ENCODE results near the gene IQSEC1. TPM values are rescaled to one million over a fixed set of nuclear protein-coding genes. Genes with fewer than 3 reads are reported as not detected.
A peak's percentile ranks its signal among the peaks of the same experiment; 100 is the strongest.

The IQSEC1 gene
- total and polyA plus RNA-seq, 2 of the 8 experiments (the other 6 are each of a cell fraction or from before 2014, with no cell fraction given) = 6.8 to 28.8 TPM

GRCh38 chr3:13009132-13009945 lies 63.9 kb downstream of the IQSEC1 start:
- 93% methylated on average over 16 of the region's 16 CpGs; no CpG with 5 or more reads in 1 of the 2 experiments for WGBS, 2 experiments (ENCODE audit: extremely low coverage in 1 of 2, insufficient coverage in 1 of 2, insufficient read length in 1 of 2, insufficient replicate concordance in 2 of 2, low coverage in 1 of 2, low lambda C conversion rate in 2 of 2, missing lambda C conversion rate in 1 of 2)
- Histone ChIP-seq H3K14ac (ENCODE audit: insufficient read length) (no peak overlapping the region), H3K4me2 (ENCODE audit: insufficient read depth in 1 of 2, low read depth in 2 of 2, low read length in 2 of 2) (no peak overlapping the region), H2BK5ac (ENCODE audit: low read depth, low read length) (no peak overlapping the region), H3K23me2 (ENCODE audit: low read depth, low read length) (no peaks in the 10 kb centered on the region), H4K5ac (ENCODE audit: insufficient read length, low read depth, low read length) (no peak overlapping the region), H4K91ac (replicated peaks; ENCODE audit: insufficient read length, low read length) (no peak overlapping the region), H4K20me1 (replicated peaks in 1 of 2; ENCODE audit: control insufficient read depth in 1 of 2, insufficient read depth in 2 of 2, low read length in 2 of 2) (no peaks in the 10 kb centered on the region), H3K9me3 (ENCODE audit: insufficient read depth in 2 of 2, low read depth in 1 of 2, low read length in 1 of 2) (no peaks in the 10 kb centered on the region), H4K8ac (ENCODE audit: extremely low read depth, insufficient read depth, low read length) (no peak overlapping the region), H3K27me3 (replicated peaks in 1 of 4; ENCODE audit: control insufficient read depth in 3 of 4, extremely low read depth in 1 of 4, insufficient read depth in 3 of 4, low read length in 3 of 4) (peaks cover 0 to 3% (median 0%) of the 10 kb centered on the region in 4 experiments; a peak in 1 of 7 replicates), H3K79me1 (ENCODE audit: low read depth, low read length) (no peaks in the 10 kb centered on the region), H3K18ac (ENCODE audit: extremely low read depth, low read length) (no peak overlapping the region), H3K23ac (ENCODE audit: insufficient read length) (no peak overlapping the region), H3K4me1 (replicated peaks in 1 of 4; ENCODE audit: control insufficient read depth in 3 of 4, insufficient read depth in 4 of 4, low read length in 3 of 4) (peaks cover 5 to 10% (median 6%) of the 10 kb centered on the region in 4 experiments), H3K79me2 (ENCODE audit: control insufficient read depth in 1 of 2, insufficient read depth in 2 of 2, low read length in 2 of 2) (no peaks in the 10 kb centered on the region), H3K9ac (replicated peaks in 1 of 4; ENCODE audit: extremely low read depth in 1 of 4, low read depth in 3 of 4, low read length in 3 of 4) (no peak overlapping the region), H3K4me3 (ENCODE audit: extremely low read depth in 1 of 4, insufficient read depth in 2 of 4, low read depth in 3 of 4, low read length in 4 of 4) (no peak overlapping the region), H3K36me3 (ENCODE audit: control insufficient read depth in 2 of 4, insufficient read depth in 4 of 4, low read length in 3 of 4) (no peaks in the 10 kb centered on the region), H3K27ac (ENCODE audit: low read depth, low read length) (no peak overlapping the region), H2BK12ac (ENCODE audit: low read depth, low read length) (no peak overlapping the region; the same call in 1 of the 2 replicates), H2AK5ac (ENCODE audit: low read depth, low read length) (no peak overlapping the region), H3K4ac (replicated peaks; ENCODE audit: insufficient read length, low read depth, low read length) (no peak overlapping the region), H2BK20ac (ENCODE audit: low read length) (no peak overlapping the region), H2BK120ac (replicated peaks; ENCODE audit: low read depth, low read length) (no peak overlapping the region), H2AFZ (ENCODE audit: low read length) (no peak overlapping the region), H3K56ac (replicated peaks; ENCODE audit: insufficient read length, low read depth, low read length) (no peak overlapping the region), H2BK15ac (ENCODE audit: low read length) (peak overlapping the region; percentile 31; the same call in 1 of the 2 replicates)
- no peak for FAIRE-seq
- no peak for DNase-seq (ENCODE audit: low read depth in 1 of 2, low spot score in 2 of 2)
- POLR2A ChIA-PET (ENCODE audit: partially characterized antibody) = interaction anchor here (1.3 kb wide), 1 partner anchor 14 kb away, joined by 3 read pairs; no protein-coding TSS in a partner anchor
- CTCF ChIA-PET (ENCODE audit: partially characterized antibody) = interaction anchor here (0.5 to 13.5 kb wide), 5 partner anchors 9 to 616 kb away, joined by 4 to 71 read pairs (median 8); no protein-coding TSS in a partner anchor
- TF ChIP-seq ASH2L (IDR thresholded peaks at IDR 0.05; ENCODE audit: low read length) (no peak), GABPA (IDR thresholded peaks at IDR 0.05; ENCODE audit: borderline replicate concordance, insufficient read depth, low read length) (no peak), SUZ12 (IDR thresholded peaks at IDR 0.05; ENCODE audit: low read length) (no peak), BCL11A (IDR thresholded peaks at IDR 0.05; ENCODE audit: low read depth in 2 of 2, low read length in 2 of 2) (no peak), JUND (IDR thresholded peaks at IDR 0.05; ENCODE audit: low read length) (no peak), RAD21 (IDR thresholded peaks at IDR 0.05 in 1 of 2, conservative IDR thresholded peaks at IDR 0.05 in 1 of 2; ENCODE audit: low read depth in 2 of 2, low read length in 2 of 2) (no peak), RNF2 (IDR thresholded peaks at IDR 0.05; ENCODE audit: borderline replicate concordance, low read depth, low read length, missing control alignments, poor library complexity, severe bottlenecking) (no peak), RXRA (IDR thresholded peaks at IDR 0.05; ENCODE audit: insufficient read depth, low read depth, low read length) (no peak), MAX (IDR thresholded peaks at IDR 0.05) (no peak), SP2 (IDR thresholded peaks at IDR 0.05; ENCODE audit: low read length) (no peak), ZNF274 (IDR thresholded peaks at IDR 0.05; ENCODE audit: borderline replicate concordance, extremely low read depth, low read length) (no peak)
